GM12878 (cell line): ENCODE data around the gene CLTCL1. TPM values are rescaled to one million over a fixed set of nuclear protein-coding genes. Genes with fewer than 3 reads are reported as not detected.

Experiments used
- ATAC-seq: fragments of 200-7000 bp; cut with Tn5 transposase; 3 replicates; pipeline ENCODE4 v1.9.1; 2020; ENCODE audit warnings: mild to moderate bottlenecking, moderate library complexity
- BruUV-seq: library from RNA; stranded (reverse); fragments of 400-500 nt; replicated peaks from 2 replicates; lab custom pipeline; 2021; lab: Mats Ljungman, UMichigan
- CTCF ChIA-PET: fragments of 300-600 bp; sonication (Branson Sonifier 250); formaldehyde crosslinking; extraction: SDS; loops from one replicate; lab custom pipeline; 2021; ENCODE audit warnings: inconsistent platforms; lab: Yijun Ruan, JAX
- POLR2A ChIA-PET: fragments of 350-600 bp; formaldehyde crosslinking; extraction: SDS; loops from one replicate; lab custom pipeline; 2021; ENCODE audit warnings: inconsistent platforms; lab: Charles Lee
- RAD21 ChIA-PET: fragments of 300-600 bp; sonication (Branson Sonifier 250); formaldehyde crosslinking; loops from one replicate; lab custom pipeline; 2023; ENCODE audit warnings: antibody characterized with exemption; ENCODE audit not compliant: unreplicated experiment; lab: Charles Lee
- SMC1A ChIA-PET: fragments of 300-600 bp; sonication (Branson Sonifier 250); formaldehyde crosslinking; loops from one replicate; lab custom pipeline; 2023; ENCODE audit not compliant: unreplicated experiment, uncharacterized antibody; lab: Charles Lee
- DNase-seq: peaks from one replicate; pipeline ENCODE4 v3.0.0-alpha.2; 2011; ENCODE audit warnings: low read depth, low spot score
- FAIRE-seq: peaks from 3 replicates; lab custom pipeline; 2011; peaks lifted over from hg19 to GRCh38; lab: Jason Lieb, UNC
- H2AFZ ChIP-seq: 2 replicates; pipeline ENCODE4 v1.6.0; 2011; ENCODE audit warnings: low read depth, low read length, control low read depth; ENCODE audit not compliant: control insufficient read depth
- H3K27ac ChIP-seq: 2 replicates; pipeline ENCODE4 v1.5.1; 2011; ENCODE audit warnings: control low read depth; ENCODE audit not compliant: control insufficient read depth, insufficient read depth
- H3K27me3 ChIP-seq, 2 experiments: replicated peaks in 1 of 2; 2 replicates each; pipeline versions ENCODE4 v1.6.0 to v1.6.1; 2011; ENCODE audit warnings: low read length in 1 of 2; ENCODE audit not compliant: control insufficient read depth in 2 of 2, insufficient read depth in 2 of 2
- H3K36me3 ChIP-seq, 2 experiments: 2 replicates each; pipeline ENCODE4 v1.5.1; 2011; ENCODE audit warnings: low read length in 1 of 2; ENCODE audit not compliant: control insufficient read depth in 2 of 2, insufficient read depth in 2 of 2
- H3K4me1 ChIP-seq: 2 replicates; pipeline ENCODE4 v1.6.1; 2011; ENCODE audit warnings: mild to moderate bottlenecking, low read length, moderate library complexity, mixed read lengths; ENCODE audit not compliant: control insufficient read depth, insufficient read depth
- H3K4me2 ChIP-seq: 2 replicates; pipeline ENCODE4 v1.6.0; 2011; ENCODE audit warnings: control low read depth; ENCODE audit not compliant: control insufficient read depth, insufficient read depth
- H3K4me3 ChIP-seq: fragments of 200-600 bp; sonication (generic); 2 replicates; pipeline ENCODE4 v1.5.1; 2016
- H3K79me2 ChIP-seq: 2 replicates; pipeline ENCODE4 v1.6.0; 2011; ENCODE audit warnings: low read length; ENCODE audit not compliant: control insufficient read depth, insufficient read depth
- H3K9ac ChIP-seq: 2 replicates; pipeline ENCODE4 v1.8.0; 2011; ENCODE audit warnings: low read length, control low read depth, mixed read lengths; ENCODE audit not compliant: control insufficient read depth, insufficient read depth
- H3K9me3 ChIP-seq: replicated peaks from 3 replicates; pipeline ENCODE4 v1.5.1; 2011; ENCODE audit warnings: mild to moderate bottlenecking, low read length; ENCODE audit not compliant: control insufficient read depth, insufficient read depth
- H4K20me1 ChIP-seq: 2 replicates; pipeline ENCODE4 v1.6.0; 2011; ENCODE audit not compliant: control insufficient read depth, insufficient read depth
- ASH2L ChIP-seq: fragments of 300-600, 200-600 bp; sonication (generic); IDR thresholded peaks from 2 replicates; pipeline ENCODE4 v1.6.1; 2017; ENCODE audit warnings: low read depth, mild to moderate bottlenecking, borderline replicate concordance
- BACH1 ChIP-seq: fragments of 450-650 bp; IDR thresholded peaks from 2 replicates; pipeline ENCODE4 v1.6.1; 2017; ENCODE audit warnings: mild to moderate bottlenecking, borderline replicate concordance
- CBFB ChIP-seq: IDR thresholded peaks from 2 replicates; pipeline ENCODE4 v1.6.1; 2016; ENCODE audit warnings: antibody characterized with exemption, low read depth
- LARP7 ChIP-seq: fragments of 450-650 bp; IDR thresholded peaks from 2 replicates; pipeline ENCODE4 v1.6.1; 2017; ENCODE audit warnings: mild to moderate bottlenecking
- NFXL1 ChIP-seq: fragments of 450-650 bp; IDR thresholded peaks from 2 replicates; pipeline ENCODE4 v1.6.1; 2017; ENCODE audit warnings: antibody characterized with exemption, mild to moderate bottlenecking, borderline replicate concordance
- SMARCA5 ChIP-seq: fragments of 450-650 bp; IDR thresholded peaks from 2 replicates; pipeline ENCODE4 v1.6.1; 2017; ENCODE audit warnings: mild to moderate bottlenecking
- SMC3 ChIP-seq: IDR thresholded peaks from 2 replicates; pipeline ENCODE4 v1.6.1; 2011; ENCODE audit warnings: low read length, improper control_type of control experiment, borderline replicate concordance
- SRF ChIP-seq, 2 experiments: IDR thresholded peaks; 2 replicates each; pipeline ENCODE4 v1.6.1; 2011; ENCODE audit warnings: low read depth in 2 of 2, low read length in 2 of 2, mild to moderate bottlenecking in 1 of 2, moderate library complexity in 1 of 2
- TARDBP ChIP-seq: IDR thresholded peaks from 2 replicates; pipeline ENCODE4 v1.6.1; 2016; ENCODE audit warnings: borderline replicate concordance
- WGBS: methylation state at CpG from one replicate; pipeline ENCODE4 v1.1.6; 2016; ENCODE audit warnings: low lambda C conversion rate; ENCODE audit not compliant: insufficient replicate concordance, insufficient coverage; ENCODE audit errors: missing lambda C conversion rate; 5-methylcytosine and 5-hydroxymethylcytosine counted together
- in situ Hi-C: fragments of 300-500 bp; cut with MboI; formaldehyde crosslinking; loops from 9 replicates; pipeline ENCODE4 v1.14.3; 2018; ENCODE audit warnings: mixed read lengths
- intact Hi-C: fragments of 100-400 bp; cut with micrococcal nuclease; formaldehyde crosslinking; loops from one replicate; pipeline ENCODE4 v1.14.2; 2022; ENCODE audit not compliant: unreplicated experiment
- polyA plus RNA-seq, 11 experiments: library from polyadenylated mRNA; depleted of rRNA in 4 of 11; unstranded in 6 of 11; stranded (reverse) in 5 of 11; fragments of >200 nt; fragmentation: Nextera tagmentation in 4 of 11; fragmentation: Illumina TruSeq in 1 of 11; extraction: Ambion mirVana in 4 of 11; extraction: Trizol in 1 of 11; gene quantifications; 1 replicate in 1 of 11; 2 replicates in 10 of 11; pipeline versions ENCODE4 v1.2.1 to v1.2.3, GENCODE V29; 2011 to 2016; ENCODE audit warnings: inconsistent platforms in 2 of 11, missing spikeins in 2 of 11, low read depth in 1 of 11
- total RNA-seq, 4 experiments: library from RNA; depleted of rRNA in 3 of 4; stranded (reverse); fragments of >200 nt in 3 of 4; fragmentation: Illumina TruSeq in 1 of 4; extraction: Trizol in 1 of 4; gene quantifications; 2 replicates each; pipeline versions ENCODE4 v1.2.1 to v1.2.3, GENCODE V29; 2013 to 2021
- TF ChIP-seq, protein P1 (sequence below): IDR thresholded peaks from 2 replicates; pipeline ENCODE4 v1.6.1; 2012; ENCODE audit warnings: low read depth, low read length, improper control_type of control experiment
- TF ChIP-seq, protein P2 (sequence below): fragments of 450-650 bp; IDR thresholded peaks from 2 replicates; pipeline ENCODE4 v1.6.1; 2016; ENCODE audit warnings: mild to moderate bottlenecking

CLTCL1 gene
- total and polyA plus RNA-seq, 10 of the 15 experiments (the other 5 are each of a cell fraction or from before 2014, with no cell fraction given), result under 0.01 to 0.35 (median 0.12) TPM; not detected in 2

DNA sequence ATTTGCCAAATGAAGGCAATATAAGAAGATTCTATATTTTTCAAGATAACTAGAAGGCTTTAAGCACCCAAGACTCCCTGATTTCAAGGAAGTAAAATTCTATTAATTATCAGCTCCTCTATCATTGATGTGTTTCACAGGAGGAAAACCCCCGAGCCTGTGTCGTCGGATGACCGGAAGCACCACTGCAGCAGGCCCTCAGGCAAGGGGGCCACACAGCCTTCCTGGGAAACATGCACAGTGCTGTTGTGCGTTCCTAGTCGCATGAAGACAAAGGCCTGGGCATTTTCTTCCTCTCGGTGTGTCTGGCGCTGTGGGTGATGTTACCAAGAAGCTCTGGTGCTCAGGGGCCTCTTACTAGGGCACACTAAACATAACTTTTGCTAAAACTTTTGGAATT, 16.4 kb downstream of the CLTCL1 start:
- Histone ChIP-seq H3K79me2 (no peaks in the 10 kb centered on the region), H3K36me3 (no peaks in the 10 kb centered on the region), H4K20me1 (no peaks in the 10 kb centered on the region), H3K9me3 (no peaks in the 10 kb centered on the region), H3K27me3 (0 out of 4 replicates have a peak, but pooled peaks cover 0 to 1% of the 10 kb centered on the region in 2 experiments), H3K9ac (no peak overlapping the region), H3K4me2 (no peak overlapping the region), H2AFZ (no peak overlapping the region), H3K4me1 (no peaks in the 10 kb centered on the region), H3K27ac (no peak overlapping the region), H3K4me3 (no peak overlapping the region)
- ATAC-seq (no peak), FAIRE-seq (no peak), DNase-seq (no peak)
- in situ Hi-C loops (no loop called here), intact Hi-C loops (no loop called here)
- TF ChIP-seq ASH2L, result no peak
- TF ChIP-seq SRF (IDR thresholded peaks at IDR 0.05; ENCODE audit: low read depth in 2 of 2, low read length in 2 of 2), result no peak
- no peak for TF ChIP-seq NFXL1
- TF ChIP-seq SMC3, result no peak
- no peak for TF ChIP-seq TARDBP
- TF ChIP-seq, protein P1, sequence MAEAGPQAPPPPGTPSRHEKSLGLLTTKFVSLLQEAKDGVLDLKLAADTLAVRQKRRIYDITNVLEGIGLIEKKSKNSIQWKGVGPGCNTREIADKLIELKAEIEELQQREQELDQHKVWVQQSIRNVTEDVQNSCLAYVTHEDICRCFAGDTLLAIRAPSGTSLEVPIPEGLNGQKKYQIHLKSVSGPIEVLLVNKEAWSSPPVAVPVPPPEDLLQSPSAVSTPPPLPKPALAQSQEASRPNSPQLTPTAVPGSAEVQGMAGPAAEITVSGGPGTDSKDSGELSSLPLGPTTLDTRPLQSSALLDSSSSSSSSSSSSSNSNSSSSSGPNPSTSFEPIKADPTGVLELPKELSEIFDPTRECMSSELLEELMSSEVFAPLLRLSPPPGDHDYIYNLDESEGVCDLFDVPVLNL, result no peak
- TF ChIP-seq SMARCA5, result no peak
- no peak for TF ChIP-seq CBFB
- no peak for TF ChIP-seq BACH1
- TF ChIP-seq LARP7, result no peak
- TF ChIP-seq, protein P2, sequence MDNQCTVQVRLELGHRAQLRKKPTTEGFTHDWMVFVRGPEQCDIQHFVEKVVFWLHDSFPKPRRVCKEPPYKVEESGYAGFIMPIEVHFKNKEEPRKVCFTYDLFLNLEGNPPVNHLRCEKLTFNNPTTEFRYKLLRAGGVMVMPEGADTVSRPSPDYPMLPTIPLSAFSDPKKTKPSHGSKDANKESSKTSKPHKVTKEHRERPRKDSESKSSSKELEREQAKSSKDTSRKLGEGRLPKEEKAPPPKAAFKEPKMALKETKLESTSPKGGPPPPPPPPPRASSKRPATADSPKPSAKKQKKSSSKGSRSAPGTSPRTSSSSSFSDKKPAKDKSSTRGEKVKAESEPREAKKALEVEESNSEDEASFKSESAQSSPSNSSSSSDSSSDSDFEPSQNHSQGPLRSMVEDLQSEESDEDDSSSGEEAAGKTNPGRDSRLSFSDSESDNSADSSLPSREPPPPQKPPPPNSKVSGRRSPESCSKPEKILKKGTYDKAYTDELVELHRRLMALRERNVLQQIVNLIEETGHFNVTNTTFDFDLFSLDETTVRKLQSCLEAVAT, result no peak
- ChIA-PET CTCF (interaction anchor here (0.7 kb wide), 1 partner anchor 355 kb away, joined by 3 read pairs; no protein-coding TSS in a partner anchor), POLR2A (no interaction called here), SMC1A (no interaction called here), RAD21 (no interaction called here)
- WGBS, result 59% methylated on average over 8 of the region's 8 CpGs
- no TSS peak for BruUV-seq
